Esophagus squamous epithelium (tissue), 4 donors: ENCODE measurements around the gene SNRNP25.

ENCODE experiments used
- POLR2A ChIP-seq, 4 donors: fragments of 450-650 bp; IDR thresholded peaks; one replicate each; pipeline ENCODE4 v1.6.1; 2017; ENCODE audit warnings: antibody characterized with exemption in 4 of 4, mild to moderate bottlenecking in 4 of 4, moderate library complexity in 3 of 4
- TF ChIP-seq, protein P1 (sequence below), 6 experiments: fragments of 450-650 bp in 4 of 6; fragments of 200-600 bp in 2 of 6; sonication (generic) in 2 of 6; IDR thresholded peaks; one replicate each; pipeline ENCODE4 v1.5.1; 2016 to 2019; ENCODE audit warnings: antibody characterized with exemption in 6 of 6, mild to moderate bottlenecking in 4 of 6, moderate library complexity in 4 of 6

DNA sequence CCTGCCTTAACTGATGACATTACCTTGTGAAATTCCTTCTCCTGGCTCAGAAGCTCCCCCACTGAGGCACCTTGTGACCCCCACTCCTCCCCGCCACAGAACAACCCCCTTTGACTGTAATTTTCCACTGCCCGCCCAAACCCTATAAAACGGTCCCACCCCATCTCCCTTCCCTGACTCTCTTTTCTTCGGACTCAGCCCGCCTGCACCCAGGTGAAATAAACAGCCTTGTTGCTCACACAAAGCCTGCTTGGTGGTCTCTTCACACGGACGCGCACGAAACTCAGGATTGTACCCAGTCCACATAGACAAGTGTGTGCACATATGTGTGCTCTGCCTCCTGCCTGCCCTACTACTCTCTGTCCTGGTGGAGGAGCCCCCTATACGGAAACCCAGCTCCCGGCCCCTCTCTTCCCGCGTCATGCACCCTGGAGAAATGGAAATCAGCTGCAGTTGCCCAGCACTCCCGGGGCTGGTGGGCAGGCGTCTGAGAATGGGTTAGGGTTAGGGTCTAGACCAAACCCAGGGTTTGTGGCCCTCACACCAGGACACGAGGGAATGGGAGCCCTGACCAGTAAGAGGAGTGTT lies 21.2 kb downstream of the SNRNP25 start:
- TF ChIP-seq POLR2A (IDR thresholded peaks at IDR 0.05) = no peak
- TF ChIP-seq, protein P1, sequence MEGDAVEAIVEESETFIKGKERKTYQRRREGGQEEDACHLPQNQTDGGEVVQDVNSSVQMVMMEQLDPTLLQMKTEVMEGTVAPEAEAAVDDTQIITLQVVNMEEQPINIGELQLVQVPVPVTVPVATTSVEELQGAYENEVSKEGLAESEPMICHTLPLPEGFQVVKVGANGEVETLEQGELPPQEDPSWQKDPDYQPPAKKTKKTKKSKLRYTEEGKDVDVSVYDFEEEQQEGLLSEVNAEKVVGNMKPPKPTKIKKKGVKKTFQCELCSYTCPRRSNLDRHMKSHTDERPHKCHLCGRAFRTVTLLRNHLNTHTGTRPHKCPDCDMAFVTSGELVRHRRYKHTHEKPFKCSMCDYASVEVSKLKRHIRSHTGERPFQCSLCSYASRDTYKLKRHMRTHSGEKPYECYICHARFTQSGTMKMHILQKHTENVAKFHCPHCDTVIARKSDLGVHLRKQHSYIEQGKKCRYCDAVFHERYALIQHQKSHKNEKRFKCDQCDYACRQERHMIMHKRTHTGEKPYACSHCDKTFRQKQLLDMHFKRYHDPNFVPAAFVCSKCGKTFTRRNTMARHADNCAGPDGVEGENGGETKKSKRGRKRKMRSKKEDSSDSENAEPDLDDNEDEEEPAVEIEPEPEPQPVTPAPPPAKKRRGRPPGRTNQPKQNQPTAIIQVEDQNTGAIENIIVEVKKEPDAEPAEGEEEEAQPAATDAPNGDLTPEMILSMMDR (IDR thresholded peaks at IDR 0.05) = no peak
